GM19193 (cell line): Measurements from ENCODE around the gene WNT5B.

ENCODE experiments used
- POLR2A ChIP-seq: IDR thresholded peaks from 4 replicates; pipeline ENCODE4 v1.6.1; 2011; ENCODE audit not compliant: insufficient read depth, insufficient read length; ENCODE audit errors: extremely low read depth

WNT5B gene

DNA sequence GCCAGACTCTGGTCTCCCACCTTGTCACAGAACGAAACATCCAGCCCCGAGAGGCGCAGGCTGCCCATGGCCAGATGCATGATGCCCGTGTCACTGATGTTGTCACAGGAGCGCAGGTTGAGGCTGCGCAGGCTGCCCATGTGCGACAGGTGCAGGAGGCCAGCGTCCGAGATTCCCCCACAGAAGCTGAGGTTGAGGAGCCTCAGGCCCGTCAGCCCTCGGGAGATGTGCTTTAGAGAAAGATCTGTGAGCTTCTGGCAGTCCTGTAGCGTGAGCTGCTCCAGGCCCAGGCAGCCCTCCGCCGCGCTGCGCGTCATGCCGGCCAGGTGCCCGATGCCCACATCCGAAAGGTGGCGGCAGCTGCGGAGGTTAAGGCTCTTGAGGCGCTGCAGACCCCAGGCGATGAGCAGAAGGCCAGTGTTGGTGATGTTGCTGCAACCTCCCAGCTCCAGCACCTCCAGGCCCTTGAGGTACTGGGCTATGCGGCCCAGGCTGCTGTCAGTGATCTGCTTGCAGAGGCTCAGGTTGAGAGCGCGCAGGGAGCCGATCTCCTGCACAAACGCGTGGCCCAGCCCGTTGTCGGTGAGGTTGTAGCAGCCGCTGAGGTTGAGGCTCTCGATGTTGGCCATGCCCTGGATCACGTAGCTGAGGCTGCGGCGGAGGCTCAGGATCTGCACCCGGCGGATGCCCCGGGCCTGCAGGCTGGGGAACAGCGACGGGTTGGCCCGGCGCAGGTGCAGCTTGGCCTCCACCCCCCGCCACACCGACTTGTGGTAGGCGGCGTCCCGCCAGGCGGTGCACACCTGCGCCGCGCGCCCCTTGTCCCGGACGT lies 35.6 kb upstream of the WNT5B start:
- TF ChIP-seq POLR2A: peak; percentile 17

DNA sequence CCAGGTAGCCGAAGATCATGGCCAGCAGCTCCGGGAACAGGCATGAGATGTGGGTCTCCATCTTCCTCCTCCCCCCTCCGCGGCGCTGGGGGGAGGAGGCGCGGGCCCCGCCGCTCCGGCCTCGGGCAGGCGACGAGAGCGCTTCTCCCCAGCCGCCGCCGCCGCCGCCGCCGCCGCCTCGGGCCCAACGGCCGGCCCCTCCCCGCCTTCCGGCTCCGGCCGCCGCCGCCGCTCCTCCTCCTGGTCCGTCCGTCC lies 35.1 kb upstream of the WNT5B start:
- TF ChIP-seq POLR2A: no peak

DNA sequence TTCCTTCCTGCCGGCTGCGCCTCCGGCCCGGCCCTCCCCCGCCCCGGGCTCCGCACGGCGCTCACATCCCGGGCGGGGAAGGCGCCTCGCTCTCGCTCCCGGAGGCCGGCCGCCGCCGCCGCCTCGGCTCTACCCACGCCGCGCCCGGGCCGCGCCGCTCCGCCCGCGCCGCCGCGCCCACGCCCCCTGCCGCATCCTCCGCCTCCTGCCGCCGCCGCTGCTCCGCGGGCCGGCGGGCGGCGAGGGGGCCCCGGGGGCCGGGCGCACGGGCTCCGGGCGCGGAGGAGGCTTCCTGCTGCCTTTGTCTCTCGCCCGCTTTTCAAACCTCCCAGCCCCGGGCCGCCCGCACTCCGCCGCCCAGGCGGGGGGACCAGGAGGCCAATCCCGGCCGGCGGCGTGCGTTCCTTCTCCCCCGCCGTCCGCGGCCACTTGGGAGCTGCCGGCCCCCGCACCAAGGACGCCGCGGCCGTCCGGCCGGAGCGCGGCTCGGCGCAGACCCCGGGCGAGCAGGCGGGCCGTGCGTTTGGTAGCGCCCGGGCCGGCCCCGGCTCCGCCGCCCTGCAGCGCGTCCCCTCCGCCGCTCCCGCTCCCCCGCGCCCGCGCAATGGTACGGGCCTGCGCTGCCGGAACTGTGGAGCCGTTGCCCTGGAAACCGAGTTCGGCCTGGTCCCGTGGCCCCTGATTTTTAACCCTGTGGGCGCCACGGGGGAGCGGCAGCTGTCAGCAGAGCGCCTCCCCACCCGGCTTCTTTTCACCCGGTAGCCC lies 34.6 kb upstream of the WNT5B start, which contains the start of gene FBXL14:
FBXL14 (minus strand) TSS at position 321 of the 765 bp plus-strand sequence. CDS start 515 bp downstream, outside the sequence.
- TF ChIP-seq POLR2A: peak; percentile 57

DNA sequence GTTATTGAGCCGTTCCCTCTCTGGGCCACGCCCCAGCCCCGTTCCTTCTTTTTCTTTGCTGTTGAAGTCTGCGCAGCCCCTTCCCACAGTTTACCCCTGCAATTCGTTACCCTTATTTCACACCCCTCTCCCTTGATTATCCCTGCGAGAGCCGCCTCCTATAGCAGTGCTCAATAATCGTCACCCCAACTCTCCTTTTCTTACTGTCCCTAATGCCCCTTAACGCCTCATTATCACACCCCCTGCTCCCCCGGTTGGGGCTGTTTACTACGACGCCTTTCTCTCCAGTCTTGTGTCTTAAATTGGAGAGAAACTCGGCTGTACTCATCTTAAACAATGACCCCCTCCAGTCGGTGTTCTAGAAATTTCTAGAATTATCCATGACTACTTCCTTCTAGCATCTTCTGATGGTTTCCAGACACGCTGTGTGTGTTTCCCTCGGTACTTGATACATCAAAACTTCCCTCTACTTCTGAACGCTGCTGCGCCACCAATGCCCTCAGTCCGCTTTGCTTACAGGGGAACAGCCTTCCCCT lies 33.9 kb upstream of the WNT5B start:
- no peak for TF ChIP-seq POLR2A

DNA sequence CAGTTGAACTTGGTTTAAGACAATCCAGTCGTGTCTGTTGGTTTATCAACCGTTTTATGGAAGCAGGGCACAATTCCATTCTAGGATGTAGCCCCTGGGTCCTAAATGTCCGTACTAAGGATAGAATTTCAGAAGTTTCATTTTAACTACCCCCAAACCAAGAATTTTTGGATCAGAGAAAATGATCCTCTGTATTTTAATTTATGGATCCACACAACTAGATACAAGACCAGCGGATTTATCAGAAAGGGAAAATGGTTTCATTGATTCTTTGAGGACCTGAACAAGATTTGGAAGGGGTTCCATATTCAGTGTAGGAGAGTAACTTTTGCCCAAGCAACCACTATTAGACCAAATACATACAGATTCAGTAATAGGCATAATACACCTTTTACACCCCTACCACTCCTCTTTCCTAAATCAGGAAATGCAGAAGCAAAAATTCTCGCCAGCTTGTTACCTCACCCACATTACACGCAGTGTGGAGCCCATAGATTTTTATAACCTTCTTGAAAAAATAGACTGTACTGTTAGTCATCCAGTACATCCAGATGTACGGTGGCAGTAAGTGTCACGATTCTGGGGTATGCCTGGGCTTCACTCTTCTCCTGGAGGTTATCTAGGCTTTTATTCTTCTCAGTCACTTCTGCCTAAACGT lies 33.2 kb upstream of the WNT5B start:
- TF ChIP-seq POLR2A: no peak

DNA sequence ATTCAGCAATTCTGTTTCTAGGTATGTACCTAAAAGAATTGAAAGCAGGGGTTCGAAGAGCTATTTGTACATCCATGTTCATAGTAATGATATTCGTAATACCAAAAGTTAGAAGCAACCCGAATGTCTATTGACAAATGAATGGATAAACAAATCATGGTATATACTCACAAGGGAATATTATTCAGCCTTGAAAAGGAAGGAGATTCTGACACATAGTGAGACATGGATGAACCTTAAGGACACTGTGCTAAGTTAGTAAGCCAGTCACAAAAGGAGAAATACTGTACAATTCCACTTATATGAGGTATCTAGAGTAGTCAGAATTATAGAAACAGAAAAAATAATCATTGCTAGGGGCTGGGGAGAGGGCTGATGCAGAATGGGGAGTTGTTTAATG lies 30.3 kb upstream of the WNT5B start:
- no peak for TF ChIP-seq POLR2A

DNA sequence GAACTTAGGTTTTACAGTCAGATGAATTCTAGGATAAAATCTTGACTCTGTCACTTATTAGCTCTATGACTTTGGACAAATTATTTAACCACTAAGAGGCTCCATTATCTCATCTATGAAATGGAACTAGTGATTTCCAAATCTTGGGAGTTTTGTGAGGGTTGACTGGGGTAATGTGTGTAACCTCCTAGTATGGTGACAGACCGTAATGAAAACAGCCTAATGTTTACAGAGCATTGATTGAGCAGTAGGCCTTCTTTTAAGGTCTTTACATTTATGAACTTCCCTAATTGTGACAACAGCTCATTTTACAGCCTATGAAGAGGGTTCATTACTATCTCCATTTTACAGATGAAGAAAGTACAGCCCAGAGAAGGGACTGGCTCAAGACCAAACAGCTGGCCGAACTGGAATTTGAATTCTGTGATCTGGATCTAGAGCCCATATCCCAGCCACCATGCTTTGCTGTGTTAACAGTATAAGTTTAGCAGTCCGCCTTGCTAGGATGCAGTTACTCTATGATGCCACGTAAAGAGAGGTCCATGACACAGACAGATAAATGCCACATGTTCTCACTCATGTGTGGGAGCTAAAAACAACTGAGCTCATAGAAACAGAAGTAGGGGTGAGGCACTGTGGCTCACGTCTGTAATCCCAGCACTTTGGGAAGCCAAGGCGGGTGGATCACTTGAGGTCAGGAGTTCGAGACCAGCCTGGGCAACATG lies 25.6 kb upstream of the WNT5B start:
- TF ChIP-seq POLR2A: no peak

DNA sequence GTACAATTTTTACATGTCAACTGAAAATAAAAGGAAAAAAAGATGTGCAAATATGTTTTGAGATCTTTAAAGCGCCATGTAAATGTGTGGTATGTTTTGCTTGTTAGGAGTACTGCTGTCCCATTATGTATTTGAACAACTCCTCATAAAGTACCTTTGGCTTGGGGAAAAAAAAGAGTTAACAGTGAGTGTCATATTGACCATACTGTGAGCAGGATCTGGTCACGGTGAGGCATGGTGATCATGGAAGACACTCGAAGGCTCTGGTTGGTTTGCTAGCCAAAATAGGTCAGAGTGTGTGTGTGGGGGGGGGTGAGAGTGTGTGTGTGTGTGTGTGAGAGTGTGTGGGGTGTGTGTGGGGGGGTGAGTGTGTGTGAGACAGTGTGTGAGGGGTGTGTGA lies 24.6 kb upstream of the WNT5B start:
- no peak for TF ChIP-seq POLR2A

DNA sequence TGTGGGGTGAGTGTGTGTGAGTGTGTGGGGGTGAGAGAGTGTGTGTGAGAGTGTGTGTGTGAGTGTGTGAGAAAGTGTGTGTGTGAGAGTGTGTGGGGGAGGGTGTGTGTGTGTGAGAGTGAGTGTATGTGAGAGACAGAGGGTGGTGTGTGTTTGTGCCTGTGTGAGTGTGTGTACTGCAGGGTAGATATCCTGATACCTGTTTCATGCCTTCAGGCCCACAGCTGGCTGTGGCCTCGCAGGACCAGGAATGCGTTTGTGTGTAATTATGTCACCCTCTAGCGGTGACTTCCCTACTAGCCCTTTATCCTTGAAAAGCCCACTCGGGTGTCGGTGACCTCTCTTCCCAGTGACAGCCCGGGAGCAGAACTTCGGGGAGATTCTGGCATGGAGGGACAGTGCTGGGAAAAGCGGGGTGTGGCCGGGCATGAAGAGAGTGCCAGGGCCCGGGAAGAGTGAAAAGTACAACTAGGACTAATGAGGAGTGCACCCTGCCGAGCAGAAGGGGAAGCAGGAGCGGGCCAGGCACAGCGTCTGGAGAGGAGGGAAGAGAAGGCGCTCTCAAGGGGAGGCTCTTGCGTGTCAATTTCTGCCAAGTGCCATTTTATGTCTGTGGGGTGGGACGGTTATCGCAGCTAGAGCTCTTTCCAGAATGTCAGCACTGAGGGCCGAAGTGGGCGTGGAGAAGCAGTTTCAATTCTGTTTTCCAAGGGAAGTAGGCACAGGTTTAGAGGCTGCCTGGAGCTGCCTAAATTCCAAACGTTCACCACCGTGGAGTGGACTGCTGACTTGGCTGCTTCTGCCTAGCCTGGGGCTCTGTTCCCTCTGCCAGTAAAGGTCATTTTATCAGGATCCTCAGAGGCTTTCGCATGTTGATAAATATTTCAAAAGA lies 23.7 kb upstream of the WNT5B start:
- TF ChIP-seq POLR2A: no peak

DNA sequence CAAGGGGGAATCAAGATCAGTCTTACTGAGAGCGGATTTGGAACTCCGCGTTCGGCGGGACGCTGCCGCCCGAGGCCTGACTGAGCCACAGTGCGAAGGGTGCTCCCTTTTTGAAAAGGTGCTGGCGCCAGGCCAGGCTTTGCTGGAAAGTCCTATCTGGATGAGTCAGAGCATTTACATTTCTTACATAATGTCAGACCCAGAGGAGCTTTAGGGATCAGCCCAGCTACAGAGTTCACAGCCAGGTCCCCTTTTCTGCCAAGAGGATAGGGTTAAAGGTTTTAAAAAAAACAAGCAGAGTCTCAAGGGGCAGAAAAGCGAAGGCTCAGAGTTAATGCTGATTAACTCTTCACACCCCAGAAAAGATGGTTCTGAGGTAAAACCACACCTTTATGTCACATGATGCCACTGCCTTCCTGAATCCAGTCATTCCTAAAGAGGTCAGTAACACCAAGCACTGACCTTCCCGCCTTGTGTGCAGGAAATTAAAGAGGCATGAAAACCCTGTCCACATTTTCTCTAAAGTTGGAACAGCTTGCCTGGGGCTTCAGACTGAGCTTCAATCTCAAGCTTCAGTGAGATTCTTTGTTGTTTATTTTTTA lies 22.9 kb upstream of the WNT5B start:
- TF ChIP-seq POLR2A: peak; percentile 65

DNA sequence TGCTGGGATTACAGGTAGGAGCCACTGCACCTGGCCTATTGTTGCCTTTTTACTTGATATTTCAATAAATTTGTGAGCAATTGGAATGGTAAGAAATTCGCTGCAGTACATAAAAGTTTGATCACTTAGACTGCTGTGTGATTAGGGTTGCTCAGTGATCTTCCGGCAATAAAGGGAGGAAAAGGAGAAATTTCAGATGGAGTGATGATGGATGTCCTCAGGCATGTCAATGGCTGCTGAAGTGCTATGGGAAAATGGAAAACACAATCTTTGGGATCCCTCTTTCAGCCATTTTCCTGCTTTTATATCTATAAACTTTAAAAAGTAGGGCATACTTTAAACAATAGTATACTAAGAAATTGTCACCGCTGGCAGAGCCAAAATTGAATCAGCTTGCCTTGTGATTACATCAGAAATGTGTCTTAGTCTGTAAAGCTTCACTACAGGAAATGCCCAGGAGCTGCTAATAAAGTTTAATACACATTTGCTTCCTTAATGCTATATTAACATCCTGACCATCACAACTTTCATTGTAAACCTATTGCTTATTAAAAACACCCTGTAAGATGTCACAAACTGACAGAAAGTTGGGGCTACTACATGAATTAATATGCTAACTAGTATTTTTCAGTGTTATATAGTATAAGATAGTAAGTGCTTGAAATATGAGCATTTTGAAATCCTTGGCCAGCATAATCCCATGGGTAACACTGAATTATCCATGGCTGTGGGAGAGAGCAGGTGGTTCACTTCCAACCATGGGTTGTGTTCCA lies 20.9 kb upstream of the WNT5B start:
- TF ChIP-seq POLR2A: no peak

DNA sequence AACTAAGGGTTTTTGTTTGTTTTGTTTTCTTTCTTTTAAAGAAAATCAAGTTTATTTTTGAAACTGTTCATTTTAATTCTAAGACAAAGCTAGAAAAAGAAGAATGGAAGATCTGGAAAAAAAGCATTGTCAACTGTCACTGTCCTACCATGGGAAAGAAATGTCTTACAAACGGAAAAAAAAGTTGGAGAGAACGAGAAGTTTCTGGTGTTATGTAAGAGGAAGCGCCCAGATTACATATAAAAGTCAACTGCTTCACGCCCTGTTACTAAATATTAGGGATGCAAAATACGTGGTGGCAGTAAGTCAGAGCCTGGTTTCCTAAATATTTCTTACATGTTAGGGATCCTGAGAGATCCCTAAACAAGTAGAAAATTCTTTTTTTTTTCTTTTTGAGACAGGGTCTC lies 20.3 kb upstream of the WNT5B start:
- no peak for TF ChIP-seq POLR2A

DNA sequence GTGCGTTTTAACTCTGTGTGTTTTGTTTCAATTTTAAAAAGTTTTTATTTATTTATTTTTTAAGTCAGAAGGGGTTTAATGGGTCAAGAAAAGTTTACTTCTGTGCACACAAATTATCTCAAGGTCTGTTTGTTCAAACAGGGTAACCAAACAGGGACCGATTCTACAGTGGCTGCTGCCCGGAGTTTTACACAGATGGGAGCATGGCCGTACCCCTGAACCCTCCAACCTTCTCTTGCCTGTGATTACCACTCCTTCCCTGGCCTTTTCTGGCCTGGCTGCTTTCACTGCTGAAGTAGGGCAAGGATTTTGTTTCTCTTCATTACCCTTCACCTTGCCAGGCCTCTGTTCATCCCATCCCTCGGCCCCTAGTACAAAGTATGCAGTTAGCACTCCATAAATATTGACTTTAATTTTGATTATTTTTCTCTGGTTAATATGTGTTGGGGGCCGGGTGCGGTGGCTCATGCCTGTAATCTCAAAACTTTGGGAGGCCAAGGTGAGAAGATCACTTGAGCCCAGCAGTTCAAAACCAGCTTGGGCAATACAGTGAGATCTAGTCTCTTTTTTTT lies 18.9 kb upstream of the WNT5B start:
- no peak for TF ChIP-seq POLR2A
